GM21360 (cell line): ENCODE results near the gene TMX2.
"Not testable (repeated sequence)": the region's sequence is repeated elsewhere in the genome, so short reads cannot be mapped to it uniquely, and the experiment has no call there.

Source experiments
- ATAC-seq: cut with Tn5 transposase; IDR thresholded peaks from one replicate; pipeline ENCODE4 v1.9.1; 2021; ENCODE audit warnings: mild to moderate bottlenecking, moderate library complexity; ENCODE audit not compliant: unreplicated experiment

The TMX2 gene, protein sequence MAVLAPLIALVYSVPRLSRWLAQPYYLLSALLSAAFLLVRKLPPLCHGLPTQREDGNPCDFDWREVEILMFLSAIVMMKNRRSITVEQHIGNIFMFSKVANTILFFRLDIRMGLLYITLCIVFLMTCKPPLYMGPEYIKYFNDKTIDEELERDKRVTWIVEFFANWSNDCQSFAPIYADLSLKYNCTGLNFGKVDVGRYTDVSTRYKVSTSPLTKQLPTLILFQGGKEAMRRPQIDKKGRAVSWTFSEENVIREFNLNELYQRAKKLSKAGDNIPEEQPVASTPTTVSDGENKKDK

DNA sequence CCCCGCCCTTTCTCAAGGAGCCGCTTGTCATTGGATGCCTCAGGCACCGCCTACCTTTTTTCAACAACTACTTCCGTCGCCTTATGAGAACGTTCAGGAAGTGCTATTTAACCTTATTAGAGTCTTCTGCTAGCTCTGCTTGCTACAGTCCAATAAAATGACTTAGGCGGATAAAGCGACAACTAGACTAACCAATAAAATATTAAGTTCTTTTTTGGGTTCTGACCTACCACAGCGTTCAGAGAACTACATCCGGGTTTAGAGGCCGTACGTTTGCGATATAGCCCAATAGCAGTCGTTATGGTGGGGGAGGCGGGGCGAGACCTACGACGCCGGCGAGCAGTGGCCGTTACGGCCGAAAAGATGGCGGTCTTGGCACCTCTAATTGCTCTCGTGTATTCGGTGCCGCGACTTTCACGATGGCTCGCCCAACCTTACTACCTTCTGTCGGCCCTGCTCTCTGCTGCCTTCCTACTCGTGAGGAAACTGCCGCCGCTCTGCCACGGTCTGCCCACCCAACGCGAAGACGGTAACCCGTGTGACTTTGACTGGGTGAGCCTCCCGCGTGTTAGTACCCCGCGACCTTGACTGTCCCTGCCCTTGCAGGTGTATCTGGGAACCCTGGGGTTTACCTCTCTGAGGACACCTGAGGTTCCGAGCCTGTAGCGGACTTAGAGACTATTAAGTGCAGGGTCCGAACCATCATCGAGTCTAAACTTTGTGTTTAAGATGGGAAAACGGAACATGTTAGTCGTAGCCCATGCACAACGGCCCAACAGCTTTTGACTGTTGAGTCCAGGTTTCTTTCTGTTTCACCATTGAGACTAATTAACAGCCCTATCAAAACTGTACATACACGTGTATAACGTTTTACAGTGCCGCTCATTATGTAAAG, at the start of gene TMX2:
Gene TMX2, plus strand, starts transcription at position 338 of the 895 bp plus-strand sequence. Its CDS starts 26 bp downstream, at position 364.
- peak; percentile 89 for ATAC-seq

DNA sequence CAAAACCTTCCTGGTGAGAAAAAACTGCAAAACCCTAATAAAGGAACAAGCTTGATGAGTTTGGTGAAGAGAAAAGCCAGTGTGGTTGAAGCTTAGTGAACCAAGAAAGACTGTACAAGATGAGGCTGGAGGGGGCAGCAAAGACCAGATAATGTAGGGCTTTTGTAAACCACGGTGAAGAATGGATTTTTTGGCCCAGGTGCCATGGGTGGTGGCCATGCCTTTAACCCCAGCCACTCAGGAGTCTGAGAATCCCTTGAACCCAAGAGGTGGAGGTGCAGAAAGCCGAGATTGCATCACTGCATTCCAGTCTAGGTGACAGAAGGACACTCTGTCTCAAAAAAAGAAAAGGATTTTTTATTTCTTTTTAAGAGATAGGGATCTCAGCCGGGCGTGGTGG, 49.5 kb upstream of the TMX2 start:
- ATAC-seq = no peak

GRCh38 chr11:57663975-57664374, 48.4 kb upstream of the TMX2 start:
- ATAC-seq = no peak

GRCh38 chr11:57667117-57667735, 45.2 kb upstream of the TMX2 start:
- peak; percentile 57 for ATAC-seq

GRCh38 chr11:57667736-57668433, 44.5 kb upstream of the TMX2 start, which contains the start of gene ZDHHC5:
ZDHHC5 (plus strand) TSS chr11:57668114; CDS start chr11:57673091, 4,977 bp downstream.
- peak; percentile 83 for ATAC-seq

GRCh38 chr11:57668434-57668782, 44.0 kb upstream of the TMX2 start:
- peak; percentile 7 for ATAC-seq

DNA sequence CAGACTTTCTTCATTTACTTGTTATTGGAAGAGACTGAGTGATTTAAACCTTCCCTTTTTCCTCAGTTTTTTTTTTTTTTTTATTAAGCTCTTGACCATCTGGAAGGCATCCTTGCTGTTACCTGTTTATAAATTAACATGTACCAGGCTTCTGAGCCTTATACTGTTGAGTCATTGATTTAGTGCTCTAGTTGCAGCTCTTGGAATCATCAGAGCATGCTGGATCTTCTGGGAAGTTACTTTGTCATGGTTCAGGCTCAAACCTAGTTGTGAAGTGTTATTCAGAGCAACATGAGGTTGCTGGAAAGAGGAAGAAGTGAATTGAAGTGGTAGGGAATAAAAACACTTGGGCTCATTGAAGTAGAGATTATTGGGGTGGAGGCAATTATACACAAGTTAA, 38.1 kb upstream of the TMX2 start:
- no peak for ATAC-seq

DNA sequence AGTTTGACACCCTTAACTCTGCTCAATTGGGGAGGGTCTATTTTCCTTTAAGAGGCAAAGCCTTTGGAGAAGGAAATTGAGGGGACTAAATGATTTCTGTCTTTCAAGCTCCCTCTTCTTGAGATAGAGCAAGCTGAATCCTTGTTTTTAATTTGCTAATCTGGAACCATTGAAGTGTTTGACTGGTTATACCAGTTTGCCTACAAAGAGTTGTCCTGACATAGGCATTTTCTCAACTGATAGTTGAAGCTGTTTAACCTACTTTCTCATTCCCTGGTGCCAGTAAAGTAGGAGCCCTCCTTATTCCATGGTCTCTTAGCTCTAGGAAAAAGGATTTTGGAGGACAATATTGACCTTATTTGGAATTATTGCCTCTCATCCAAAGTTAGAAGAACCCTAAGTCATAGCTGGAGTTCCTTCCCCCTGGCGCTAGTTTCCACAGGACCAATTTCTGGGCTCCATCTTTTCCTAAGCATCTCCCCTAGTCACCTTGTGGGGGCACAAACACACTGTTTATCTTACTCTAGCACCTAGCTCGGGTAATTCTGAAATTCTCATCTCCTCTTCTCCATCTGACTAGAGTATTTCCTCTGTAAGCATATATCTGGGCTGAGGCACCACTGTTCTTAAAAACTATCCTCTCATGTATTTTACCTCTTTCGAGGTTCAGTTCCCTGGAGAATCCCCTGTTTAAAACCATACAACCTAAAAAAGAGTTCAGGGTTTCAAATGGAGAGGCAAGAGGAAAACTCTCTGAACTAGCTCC, 37.0 kb upstream of the TMX2 start:
- ATAC-seq = no peak

DNA sequence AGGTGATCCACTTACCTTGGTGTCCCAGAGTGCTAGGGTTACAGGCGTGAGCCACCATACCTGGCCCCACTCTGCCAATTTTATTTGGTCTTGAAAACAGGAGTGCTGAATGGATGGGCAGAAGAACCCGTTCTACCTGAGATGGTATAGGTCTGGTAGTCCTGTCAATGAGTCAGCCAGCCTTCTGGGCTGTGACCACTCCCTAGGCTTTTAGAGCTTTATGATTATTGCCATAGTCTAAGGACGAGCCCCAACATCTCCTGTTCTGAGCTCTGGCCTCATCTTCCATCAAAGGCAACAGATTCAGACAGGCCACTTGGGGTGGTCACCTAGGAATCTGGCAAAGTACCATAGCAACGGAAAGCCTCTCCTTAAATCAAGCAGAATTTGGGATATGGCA, 33.0 kb upstream of the TMX2 start:
- no peak for ATAC-seq

DNA sequence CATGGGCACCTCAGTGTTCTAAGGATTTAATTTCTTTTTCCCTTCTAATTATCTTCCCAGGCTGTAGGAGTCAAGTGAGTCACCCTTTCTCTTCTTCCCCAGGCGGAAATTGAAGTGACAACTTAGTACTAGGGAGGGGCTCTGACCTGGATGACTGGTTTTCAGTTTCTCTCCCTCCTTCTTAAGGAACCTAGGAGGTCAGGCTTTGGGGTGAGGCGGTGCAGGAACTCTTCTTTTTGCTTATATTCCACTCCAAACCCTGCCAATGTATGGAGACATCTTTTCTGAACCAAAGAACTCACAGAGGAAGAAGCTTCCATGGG, 31.9 kb upstream of the TMX2 start:
- ATAC-seq = no peak

GRCh38 chr11:57681168-57681567, 31.2 kb upstream of the TMX2 start:
- no peak for ATAC-seq

GRCh38 chr11:57690474-57690873, 21.9 kb upstream of the TMX2 start:
- not testable (repeated sequence) for ATAC-seq

- ATAC-seq = no peak
Observed at GRCh38 chr11:57698843-57699365, 13.5 kb upstream of the TMX2 start.

DNA sequence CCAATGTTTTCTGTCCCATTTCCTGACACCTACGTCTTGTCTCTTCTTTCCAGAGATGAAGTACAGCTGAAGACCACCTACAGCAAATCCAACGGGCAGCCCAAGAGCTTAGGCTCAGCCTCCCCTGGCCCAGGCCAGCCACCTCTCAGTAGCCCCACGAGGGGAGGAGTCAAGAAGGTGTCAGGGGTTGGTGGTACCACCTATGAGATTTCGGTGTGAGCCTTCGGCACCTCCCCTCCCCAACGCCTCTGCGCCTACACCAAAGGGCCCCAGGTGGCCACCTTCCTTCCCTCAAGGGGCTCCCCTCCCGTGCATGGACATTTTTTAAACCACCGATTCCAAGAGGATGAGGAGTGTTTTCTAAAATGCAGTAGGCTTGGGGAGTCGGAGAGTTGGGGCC, 12.6 kb upstream of the TMX2 start:
- ATAC-seq = no peak

DNA sequence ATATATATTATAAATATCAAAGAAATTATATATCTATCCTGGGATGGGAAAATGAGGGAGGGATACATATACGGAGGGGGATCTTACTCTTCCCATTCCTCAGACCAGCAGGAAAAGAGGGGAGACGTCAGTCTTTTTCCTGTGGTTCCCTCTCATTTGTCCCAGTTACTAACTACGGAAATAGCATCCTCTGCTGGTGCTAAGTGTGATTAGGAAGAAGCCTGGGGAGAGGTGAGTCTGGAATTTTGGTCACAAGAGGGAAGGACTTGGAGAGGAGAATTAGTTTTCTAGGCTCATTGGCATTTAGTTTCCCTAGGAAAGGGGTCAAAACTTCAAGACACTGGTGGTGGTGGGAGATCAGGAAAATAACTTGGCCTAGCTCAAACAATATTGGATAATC, 12.0 kb upstream of the TMX2 start:
- ATAC-seq = no peak

DNA sequence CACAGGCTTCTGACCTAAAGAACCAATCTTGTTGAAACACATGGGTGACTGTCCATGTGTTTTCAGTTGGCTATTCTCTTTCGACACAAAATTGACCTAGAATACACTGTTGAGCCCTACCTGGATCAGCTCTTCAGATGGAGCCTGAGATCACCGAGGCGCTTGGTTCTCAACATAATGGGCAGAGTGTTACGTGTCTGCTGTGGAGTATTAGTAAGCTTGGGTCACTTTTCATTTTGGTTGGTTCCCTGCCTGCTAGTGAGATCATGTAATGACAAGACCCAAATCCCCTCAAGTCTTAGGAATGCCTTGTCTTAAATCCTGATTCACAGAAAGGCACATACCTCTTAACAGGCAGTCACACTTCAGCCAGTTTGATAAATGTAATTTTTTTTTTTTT, 9.1 kb upstream of the TMX2 start:
- no peak for ATAC-seq

- no peak for ATAC-seq
Observed at GRCh38 chr11:57704932-57705331, 7.5 kb upstream of the TMX2 start.

DNA sequence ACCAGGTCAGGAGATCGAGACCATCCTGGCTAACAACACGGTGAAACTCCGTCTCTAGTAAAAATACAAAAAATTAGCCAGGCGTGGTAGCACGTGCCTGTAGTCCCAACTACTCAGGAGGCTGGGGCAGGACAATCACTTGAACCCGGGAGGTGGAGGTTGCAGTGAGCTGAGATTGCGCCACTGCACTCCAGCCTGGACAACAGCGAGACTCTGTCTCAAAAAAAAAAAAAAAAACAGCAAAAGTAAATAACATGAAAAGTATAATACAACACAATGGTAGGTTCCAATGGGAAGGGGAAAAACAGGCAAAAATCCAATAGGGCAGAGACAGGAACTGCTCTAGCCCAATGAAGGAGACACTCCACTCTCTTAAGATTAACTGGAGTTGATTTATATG, 7.0 kb upstream of the TMX2 start:
- ATAC-seq = not testable (repeated sequence)

- ATAC-seq = no peak
Observed at GRCh38 chr11:57709802-57710367, 2.5 kb upstream of the TMX2 start.
